Dedifferentiated amniotic fluid mesenchymal stem cell (primary cell): Measurements from ENCODE around the gene INHBB.

Experiments
- DNase-seq: peaks from one replicate; pipeline ENCODE4 v3.0.0-alpha.2; 2016; ENCODE audit errors: extremely low spot score

The INHBB gene

DNA sequence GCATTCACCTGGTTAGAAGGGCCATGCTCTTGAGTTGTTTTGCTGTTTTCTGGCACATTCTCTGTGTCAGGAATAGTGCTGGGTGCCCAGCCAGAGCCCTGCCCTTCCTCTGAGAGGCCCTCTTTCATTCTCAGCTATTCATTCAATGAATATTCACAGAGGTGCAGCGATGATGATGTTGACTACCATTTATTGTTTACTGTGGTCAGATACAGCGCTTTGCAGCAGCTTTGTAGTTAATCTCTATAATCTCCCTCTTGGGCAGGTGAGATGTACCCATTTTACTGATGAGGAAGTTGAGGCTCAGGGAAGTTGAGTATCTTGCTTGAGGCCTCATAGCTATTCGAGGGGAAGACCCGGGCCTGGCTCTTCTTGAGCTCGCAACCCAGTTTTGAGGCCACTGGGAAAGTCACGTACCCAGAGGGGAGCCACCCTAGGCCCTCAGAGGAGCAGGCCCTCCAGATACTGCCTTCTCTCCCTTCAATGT is 9.9 kb downstream of the INHBB start:
- DNase-seq: no peak

DNA sequence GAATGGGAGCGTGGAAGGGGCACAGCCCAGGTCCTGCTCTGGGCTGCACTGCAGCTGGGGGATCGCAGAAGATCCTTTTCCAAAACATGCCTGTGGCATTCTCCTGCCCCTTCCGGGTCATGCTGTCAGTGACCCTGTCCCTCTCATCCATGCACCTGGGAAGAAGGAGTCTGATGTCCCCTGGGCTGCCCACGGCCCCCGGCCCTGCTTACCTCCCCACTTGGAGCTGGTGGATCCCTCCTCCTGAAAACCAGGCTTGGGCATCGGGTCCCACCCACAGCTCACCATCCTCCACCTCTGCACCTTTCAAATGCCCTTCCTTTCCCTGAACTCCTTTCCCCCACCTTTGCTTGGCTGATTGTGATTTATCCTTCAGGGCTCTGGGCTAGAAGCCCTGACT is 11.8 kb downstream of the INHBB start:
- no peak for DNase-seq

DNA sequence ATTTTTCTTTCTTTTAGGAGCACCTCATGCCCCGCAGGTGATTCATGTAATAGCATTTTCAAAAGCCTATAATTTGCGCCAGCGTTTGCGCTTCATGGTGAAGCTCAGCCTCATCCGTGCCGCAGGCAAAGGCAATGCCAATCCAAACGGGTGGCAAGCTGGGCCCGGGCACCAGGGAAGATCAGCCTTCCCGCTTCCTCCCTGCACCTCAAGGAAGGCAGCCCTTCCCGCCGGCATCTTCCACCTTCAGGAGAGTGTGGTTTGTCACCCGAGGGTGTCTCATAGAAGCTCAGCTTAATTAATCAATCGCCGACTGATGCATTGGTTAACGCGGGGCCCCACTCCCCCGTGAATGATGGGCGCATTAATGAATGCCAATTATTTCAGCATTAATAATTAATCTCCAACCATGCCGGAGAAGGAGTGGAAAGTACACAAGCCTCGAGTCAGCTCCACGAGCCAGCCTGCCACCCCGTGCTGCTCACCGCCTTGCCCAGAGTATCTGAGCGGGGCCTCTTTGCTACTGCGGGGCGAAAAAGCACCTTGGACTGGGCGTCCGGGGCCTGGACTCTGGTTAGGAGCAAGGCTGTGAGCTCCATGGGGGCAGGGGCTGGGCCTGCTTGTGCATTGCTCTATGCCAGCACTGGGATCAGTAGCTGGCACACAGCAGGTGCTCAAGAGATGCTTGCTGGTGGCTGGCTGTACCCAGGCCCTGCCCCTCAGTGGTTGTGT is 13.0 kb downstream of the INHBB start:
- no peak for DNase-seq

GRCh38 chr2:120360307-120360855 is 14.4 kb downstream of the INHBB start:
- DNase-seq: no peak

DNA sequence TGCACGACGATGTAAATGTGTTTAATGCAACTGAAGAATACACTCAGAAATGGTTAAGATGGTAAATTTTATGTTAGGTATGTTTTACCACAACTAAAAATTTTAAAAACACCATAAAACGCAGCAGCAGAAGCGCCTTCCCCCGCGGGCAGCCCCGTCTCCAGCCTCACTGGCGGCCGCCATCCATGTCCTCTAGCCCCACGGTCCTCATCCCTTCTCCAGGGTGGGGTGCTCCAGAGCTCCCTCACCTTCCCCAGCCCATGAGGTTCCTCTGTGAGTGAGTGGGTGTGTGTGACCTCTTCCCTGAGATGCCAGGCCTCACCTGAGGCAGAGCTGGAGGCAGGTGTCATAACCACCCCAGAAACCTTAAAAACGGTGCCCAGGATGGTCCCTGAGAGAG is 17.0 kb downstream of the INHBB start:
- DNase-seq: no peak

DNA sequence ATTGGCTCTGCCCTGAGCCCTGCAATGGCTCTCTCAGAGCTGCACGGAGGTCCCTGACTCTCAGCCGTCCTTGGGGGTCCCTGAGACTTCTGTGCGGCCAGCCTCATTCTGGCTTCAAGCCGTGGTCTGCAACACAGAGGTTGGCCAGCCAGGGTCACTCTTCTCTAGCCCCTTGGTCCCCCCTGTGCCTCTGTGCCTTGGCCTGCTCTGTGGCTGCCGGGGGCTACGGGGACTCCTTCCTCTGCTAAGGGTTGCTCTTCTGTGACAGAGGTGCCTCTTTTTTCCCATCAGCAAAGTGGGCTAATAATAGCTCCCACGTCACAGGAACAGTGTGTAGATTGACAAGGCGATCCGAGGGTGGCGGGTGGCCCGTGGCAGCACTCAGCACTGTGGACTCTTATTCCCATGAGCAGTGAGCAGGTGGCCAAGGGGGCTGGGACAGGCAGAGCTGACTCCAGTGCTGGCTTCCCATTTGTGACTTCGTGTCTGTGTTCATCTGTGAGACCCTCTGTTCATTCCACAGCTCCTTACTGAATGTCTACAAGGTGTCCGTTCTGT is 19.4 kb downstream of the INHBB start:
- no peak for DNase-seq

GRCh38 chr2:120366698-120367097 is 20.8 kb downstream of the INHBB start:
- DNase-seq: no peak

DNA sequence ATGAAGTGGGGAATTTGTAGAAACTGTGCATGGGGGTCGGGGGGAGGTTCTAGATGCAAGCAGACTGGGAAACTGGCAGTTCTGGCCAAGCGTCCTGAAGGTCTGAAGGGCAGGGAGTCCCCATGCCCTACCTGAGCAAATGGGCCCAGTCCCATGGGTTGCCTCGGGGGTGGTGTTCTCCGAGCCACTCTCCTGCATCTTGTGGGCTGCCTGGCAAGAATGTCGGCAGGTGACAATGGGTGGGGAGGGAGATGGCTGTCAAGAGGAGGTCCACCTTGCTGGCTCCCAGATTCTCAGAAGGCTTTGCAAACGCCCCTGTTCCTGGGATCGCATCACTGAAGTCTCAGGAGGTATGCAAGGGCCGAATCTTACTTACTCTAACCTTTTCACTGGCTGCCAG is 21.3 kb downstream of the INHBB start:
- DNase-seq: no peak

GRCh38 chr2:120367649-120368048 is 21.7 kb downstream of the INHBB start:
- no peak for DNase-seq

- no peak for DNase-seq
Measured at GRCh38 chr2:120368086-120368485, 22.1 kb downstream of the INHBB start.

DNA sequence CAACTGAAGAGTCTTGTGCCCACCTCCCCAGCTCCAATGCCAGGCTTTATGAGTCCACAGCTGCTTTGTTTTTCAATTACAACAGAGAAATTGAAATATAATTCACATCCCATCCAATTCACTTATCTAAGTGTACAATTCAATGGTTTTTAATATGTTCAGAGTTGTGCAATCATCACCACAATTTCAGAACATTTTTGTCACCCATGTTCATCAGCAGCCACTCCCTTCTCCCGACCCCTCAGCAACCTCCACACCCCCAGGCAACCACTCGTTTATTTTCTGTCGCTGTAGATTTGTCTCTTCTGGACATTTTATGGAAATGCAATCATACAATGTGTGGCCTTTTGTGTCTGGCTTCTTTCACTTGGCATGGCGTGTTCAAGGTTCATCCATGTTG is 23.3 kb downstream of the INHBB start:
- no peak for DNase-seq

- no peak for DNase-seq
Measured at GRCh38 chr2:120371969-120372625, 26.2 kb downstream of the INHBB start.

DNA sequence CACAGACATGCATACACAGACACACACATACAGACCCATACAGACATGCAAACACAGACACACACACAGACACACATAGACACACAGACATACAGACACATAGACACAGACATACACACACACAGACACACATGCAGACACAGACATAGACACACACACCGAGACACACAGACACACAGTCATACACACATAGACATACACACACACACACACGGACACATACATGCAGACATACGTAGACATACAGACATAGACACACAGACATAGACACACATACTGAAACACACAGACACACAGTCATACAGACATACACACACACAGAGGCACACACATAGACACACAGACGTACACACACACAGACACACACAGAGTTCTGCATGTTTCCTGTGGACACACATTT is 26.9 kb downstream of the INHBB start:
- DNase-seq: no peak

DNA sequence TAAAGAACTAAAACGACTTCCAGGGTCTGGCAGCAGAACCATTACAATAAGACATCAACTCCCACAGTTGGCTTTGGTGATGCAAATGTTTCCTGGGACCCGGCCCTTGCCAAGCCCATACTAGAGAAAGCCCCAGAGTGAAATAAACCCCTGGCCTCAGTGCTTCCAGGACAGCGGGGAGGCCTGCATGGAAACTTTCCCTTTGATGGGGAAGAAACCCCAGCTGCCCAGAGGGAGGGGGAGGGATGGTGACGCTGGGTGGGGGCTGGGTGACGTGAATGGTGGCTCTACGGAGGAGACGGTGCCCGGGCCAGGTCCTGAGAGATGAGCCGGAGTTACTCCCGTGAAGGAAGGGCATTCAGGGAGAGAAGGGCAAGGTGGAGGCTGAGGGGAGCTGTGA is 27.5 kb downstream of the INHBB start:
- DNase-seq: no peak

- DNase-seq: no peak
Measured at GRCh38 chr2:120374821-120375220, 28.9 kb downstream of the INHBB start.

- no peak for DNase-seq
Measured at GRCh38 chr2:120375251-120376020, 29.5 kb downstream of the INHBB start.

DNA sequence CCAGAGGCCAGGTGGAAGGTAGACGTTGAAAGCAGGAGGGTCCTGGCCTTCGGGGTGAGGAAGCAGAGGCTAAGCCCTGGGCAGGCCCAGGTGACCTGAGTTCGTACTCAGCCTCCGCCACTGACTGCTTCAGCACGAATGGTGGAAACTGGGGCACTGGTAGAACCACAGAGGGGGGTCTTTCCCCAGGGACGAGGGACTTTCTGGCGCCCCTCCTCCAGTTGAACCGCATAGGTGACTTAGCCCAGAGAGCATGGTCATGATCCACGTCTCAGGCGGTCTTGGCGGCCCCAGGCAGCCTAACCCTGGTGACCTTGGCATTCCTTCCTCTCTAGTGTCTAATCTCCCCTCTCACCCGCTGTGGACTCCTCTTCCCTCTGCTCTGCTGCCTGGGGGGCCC is 30.2 kb downstream of the INHBB start:
- no peak for DNase-seq

- no peak for DNase-seq
Measured at GRCh38 chr2:120376679-120377640, 31.0 kb downstream of the INHBB start.

- DNase-seq: no peak
Measured at GRCh38 chr2:120378605-120379004, 32.7 kb downstream of the INHBB start.

DNA sequence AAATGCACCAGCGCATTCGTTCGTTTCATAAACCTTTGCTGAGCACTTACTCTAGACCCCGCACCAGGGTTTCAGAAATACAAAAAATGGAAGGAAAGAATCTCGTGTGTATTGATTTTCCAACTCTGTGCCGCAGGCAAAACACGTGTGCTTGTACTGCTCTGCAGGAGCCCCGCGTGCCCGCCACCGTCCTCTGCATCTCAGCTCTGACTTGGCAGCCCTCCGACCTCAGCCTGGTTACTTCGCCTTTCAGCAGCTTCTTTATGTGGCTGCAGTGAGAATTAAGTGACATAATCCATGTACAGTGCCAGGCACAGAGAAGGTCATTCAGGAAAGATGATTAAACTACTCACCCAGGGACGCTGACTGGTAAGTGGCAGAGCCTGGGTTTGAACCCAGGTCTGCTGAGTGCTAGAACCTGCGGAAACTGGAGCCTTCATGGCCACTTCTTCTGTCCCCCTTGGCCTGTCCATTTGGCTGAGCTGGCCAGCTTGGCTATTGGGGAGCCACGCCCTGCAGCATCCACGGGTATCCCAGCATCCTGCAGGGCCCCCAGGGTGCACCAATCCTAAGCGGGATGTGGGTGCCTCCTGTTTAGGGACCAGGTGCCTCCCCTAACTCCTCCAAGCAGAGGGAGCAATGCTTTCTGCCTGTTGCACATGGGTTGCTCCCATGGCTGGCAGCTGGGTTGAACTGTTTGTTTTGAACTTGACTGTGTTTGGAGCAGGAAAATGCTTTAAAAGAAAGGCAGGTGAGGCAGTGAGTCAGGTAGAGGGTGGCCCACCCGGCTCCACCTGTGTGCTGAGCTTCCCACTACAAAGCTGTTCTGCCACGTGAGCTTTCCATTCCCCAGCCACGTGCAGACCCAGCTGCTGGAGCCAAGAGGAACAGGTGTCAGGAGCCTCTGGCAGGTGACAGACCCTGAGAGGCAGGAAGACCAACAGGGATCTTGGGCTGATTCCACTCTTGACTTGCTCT is 34.3 kb downstream of the INHBB start:
- no peak for DNase-seq
